Hepatic stellate cell (primary cell): Measurements from ENCODE around the gene CROCC.
A peak's percentile ranks its signal among the peaks of the same experiment; 100 is the strongest.
"Not testable (repeated sequence)": the region's sequence is repeated elsewhere in the genome, so short reads cannot be mapped to it uniquely, and the experiment has no call there.

ENCODE experiments used
- DNase-seq: peaks from one replicate; pipeline ENCODE4 v3.0.0; 2011; ENCODE audit warnings: low spot score

CROCC gene

DNA sequence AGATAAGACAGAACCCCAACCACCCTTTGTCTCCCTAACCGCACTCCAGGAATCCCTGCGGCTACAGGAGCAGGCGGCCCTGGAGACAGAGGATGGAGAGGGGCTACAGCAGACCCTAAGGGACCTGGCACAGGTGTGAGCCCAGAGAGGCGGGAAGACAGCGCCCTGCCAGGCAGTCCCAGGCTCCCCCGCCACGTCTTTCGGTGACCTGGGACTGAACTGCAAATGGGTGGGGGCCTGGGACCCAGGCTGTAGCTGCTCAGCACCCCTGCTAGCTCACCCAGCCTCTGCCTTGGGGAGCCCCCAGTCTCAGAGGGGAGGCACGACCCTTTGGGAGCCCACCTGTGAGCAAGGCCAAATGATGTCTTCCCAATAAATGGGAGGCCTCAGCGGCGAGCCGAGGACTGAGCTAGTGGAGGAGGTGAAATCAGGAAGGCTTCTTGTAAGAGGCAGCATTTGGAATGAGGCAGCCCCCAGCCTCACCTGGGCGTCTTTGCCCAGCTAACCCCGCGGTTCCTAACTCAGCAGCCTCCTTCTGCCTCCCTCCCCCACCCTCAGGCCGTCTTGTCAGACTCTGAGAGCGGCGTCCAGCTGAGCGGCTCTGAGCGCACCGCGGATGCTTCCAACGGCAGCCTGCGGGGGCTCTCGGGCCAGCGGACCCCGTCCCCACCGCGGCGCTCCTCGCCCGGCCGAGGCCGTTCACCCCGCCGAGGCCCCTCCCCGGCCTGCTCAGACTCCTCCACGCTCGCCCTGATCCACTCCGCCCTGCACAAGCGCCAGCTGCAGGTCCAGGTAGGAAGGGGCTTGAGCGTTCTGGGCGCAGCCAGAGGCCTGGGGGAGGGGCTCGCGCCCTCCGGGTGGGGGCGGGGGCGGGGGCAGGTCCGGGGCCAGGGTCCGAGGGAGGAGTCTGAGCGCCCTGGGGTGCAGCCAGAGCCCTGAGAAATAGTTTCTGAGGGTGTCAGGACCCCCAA, 16.9 kb downstream of the CROCC start:
- no peak for DNase-seq

DNA sequence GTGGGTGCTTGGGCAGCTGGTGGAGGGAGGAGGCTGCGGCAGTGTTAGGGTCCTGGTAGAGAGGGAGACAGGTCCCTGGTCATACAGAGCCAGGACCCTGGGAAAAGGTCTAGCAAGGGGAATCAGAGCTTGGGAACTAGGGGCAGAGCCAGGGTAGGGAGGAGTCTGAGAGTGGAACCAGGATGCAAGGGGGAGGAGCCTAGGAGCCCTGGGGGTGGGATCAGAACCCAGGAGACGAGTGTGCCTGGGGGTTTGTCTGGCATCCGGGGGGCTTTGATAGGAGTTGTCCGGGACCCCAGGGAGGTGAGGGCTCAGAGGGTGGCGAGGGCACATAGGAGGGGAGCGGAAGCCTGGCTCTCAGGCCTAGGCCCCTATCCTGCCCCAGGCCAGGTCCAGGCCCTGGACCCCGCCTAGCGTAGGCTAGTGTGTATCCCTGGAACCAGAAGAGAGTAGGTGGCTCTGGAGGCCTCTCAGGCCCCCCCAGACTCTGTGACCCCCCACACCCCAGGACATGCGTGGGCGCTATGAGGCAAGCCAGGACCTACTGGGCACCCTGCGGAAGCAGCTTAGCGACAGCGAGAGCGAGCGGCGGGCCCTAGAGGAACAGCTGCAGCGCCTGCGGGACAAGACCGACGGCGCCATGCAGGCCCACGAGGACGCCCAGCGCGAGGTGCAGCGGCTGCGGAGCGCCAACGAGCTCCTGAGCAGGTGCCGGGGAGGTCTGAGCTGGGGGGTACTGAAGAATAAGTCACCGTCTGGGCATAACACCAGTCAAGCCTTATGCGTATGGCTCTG, 17.9 kb downstream of the CROCC start:
- DNase-seq = not testable (repeated sequence)

DNA sequence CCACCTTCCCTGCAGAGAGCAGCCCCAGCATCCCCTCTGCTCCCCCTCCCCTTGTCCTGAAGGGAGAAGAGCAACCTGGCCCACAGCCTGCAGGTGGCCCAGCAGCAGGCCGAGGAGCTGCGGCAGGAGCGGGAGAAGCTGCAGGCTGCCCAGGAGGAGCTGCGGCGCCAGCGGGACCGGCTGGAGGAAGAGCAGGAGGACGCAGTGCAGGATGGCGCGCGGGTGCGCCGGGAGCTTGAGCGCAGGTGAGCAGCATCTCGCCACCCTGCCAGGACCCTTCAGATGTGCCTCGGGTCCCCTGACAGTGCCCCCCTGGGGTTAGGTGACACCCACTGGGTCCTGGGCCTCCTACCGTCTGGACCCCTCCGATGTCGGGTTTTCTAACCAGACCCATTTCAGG, 22.3 kb downstream of the CROCC start:
- DNase-seq = no peak

DNA sequence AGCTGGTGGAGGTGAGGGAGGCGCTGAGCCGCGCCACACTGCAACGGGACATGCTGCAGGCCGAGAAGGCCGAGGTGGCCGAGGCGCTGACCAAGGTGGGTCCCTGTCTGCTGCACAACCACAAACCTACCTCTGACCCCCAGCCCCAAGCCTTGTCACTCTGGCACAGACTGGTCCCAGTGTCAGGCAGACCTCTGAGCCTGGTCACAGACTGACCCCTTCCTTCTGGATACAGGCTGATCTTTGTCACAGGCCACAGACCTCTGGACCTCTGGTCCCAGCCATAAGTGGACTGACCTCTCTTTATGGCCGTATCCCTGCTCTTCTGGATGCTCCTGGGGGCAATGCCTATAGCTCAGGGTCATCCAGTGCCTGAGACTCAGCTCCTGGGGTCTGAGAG, 23.8 kb downstream of the CROCC start:
- DNase-seq = not testable (repeated sequence)

DNA sequence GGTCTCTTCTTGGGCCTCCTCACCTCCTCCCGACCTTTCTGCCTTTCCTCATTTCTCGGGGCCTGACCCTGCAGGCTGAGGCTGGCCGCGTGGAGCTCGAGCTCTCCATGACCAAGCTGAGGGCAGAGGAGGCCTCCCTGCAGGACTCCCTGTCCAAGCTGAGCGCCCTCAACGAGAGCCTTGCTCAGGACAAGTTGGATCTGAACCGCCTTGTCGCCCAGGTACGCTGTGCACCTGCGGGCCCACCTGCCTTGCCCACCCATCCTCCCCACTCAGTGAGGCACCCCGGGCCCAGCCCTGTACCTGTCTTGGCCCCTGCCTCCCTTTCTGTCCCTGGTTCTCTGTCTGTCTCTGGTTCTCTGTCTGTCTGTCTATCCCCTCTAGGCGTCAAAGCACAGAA, 24.5 kb downstream of the CROCC start:
- DNase-seq = not testable (repeated sequence)

DNA sequence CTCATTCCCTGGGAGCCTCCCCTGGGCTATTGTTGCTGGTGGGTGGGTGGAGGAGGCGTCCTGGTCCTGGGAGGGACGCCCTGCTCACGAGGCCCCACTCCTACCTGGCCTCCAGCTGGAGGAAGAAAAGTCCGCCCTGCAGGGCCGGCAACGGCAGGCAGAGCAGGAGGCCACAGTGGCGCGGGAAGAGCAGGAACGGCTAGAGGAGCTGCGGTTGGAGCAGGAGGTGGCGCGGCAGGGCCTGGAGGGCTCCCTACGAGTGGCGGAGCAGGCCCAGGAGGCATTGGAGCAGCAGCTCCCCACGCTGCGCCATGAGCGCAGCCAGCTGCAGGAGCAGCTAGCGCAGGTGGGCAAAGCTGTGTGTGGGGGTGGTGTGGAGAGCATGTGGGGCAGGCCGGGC, 24.9 kb downstream of the CROCC start:
- no peak for DNase-seq

DNA sequence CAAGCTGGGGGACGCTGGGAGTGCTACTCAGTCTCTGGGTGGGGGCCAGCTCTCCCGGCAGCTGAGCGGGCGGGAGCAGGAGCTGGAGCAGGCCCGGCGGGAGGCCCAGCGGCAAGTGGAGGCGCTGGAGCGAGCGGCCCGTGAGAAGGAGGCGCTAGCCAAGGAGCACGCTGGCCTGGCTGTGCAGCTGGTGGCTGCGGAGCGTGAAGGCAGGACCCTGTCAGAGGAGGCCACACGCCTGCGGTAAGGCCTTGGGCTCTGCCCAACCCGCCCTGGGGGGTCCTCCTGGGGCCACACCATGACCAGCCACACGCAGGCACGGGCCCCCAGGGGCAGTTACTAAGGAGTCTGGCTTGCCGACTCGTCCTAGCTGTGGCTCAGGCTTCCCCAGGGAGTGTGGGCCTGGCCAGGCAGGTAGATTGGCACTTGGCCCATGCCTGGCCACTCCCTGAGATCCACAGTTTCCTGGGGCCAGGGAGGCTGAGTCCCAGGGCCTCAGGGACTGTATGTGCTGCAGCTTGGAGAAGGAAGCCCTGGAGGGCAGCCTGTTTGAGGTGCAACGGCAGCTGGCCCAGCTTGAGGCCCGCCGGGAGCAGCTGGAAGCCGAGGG, 26.7 kb downstream of the CROCC start:
- DNase-seq = not testable (repeated sequence)

DNA sequence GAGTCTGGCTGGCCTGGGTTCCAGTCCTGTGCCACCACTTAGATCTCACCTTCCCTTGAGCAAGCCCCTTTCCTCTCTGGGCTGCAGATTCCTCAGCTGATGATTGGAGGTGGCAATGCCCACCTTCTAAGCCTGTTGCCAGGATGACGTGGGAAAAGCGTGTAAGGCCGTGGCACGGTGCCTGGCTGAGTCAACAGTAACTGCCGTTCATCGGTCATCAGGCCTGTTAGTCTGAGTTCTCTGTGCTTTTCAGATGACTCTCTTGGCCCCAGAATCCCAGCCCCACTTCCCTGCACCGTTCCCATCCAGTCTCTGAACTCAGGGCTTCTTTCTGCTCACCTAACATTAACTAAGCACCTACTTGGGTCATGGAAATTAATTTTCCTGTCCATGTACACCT, 27.3 kb downstream of the CROCC start:
- not testable (repeated sequence) for DNase-seq

DNA sequence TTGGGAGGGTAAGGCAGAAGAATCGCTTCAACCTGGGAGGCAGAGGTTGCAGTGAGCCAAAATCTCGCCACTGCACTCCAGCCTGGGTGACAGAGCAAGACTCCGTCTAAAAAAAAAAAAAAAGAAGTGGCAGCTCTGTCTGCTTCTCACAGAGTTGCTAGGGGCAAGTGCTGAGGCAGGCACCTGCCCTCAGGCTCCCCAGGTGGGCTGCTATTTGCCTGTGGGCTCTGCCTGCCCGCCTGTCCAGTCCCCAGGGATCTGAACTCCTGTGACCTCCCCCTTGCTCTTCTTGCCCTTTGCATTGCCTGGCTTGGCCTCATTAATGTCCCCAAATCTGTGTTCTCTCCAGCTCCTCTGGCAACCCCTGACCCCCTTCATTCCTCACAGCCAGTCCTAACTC, 30.6 kb downstream of the CROCC start:
- not testable (repeated sequence) for DNase-seq

DNA sequence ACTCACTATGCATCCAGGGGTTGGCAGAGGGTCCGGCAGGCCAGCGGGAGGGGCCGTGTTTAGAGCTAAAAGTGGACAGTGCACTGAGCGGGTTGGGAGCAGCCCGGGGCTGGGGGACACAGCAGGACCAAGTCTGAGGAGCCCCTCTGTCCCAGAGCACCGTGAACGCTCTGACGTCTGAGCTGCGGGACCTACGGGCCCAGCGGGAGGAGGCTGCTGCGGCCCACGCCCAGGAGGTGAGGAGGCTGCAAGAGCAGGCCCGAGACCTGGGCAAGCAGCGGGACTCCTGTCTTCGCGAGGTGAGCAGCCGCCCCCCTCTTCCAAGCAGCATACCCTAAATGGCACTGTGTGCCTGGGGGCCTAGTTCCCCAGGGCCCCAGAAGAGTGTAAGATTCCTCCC, 32.8 kb downstream of the CROCC start:
- DNase-seq = no peak

DNA sequence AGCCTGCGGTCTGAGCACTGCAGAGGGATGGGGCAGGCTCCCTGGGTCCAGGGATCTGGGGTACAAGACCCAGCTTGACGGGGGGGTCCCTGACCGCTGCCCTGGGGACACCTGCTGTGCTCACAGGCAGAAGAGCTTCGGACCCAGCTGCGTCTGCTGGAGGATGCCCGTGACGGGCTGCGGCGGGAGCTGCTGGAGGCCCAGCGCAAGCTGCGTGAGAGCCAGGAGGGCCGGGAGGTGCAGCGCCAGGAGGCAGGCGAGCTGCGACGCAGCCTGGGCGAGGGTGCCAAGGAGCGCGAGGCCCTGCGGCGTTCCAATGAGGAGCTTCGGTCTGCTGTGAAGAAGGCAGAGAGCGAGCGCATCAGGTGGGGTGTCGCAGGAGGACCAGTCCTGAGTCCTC, 33.5 kb downstream of the CROCC start:
- DNase-seq = no peak

DNA sequence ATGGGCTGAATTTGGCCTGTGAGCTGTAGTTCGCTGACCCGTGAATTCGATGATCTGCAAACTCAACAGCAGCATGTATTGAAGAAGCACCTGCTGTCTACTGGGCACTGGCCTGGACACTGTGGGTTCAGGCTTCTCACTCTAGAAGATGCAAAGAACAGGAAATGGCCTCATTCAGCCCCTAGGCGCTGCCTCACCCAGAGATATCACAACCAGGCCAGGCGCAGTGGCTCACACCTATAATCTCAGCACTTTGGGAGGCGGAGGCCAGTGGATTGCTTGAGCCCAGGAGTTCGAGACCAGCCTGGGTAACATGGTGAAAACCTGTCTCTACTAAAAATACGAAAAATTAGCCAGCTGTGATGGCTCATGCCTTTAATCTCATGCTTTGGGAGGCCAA, 35.0 kb downstream of the CROCC start:
- DNase-seq = no peak

DNA sequence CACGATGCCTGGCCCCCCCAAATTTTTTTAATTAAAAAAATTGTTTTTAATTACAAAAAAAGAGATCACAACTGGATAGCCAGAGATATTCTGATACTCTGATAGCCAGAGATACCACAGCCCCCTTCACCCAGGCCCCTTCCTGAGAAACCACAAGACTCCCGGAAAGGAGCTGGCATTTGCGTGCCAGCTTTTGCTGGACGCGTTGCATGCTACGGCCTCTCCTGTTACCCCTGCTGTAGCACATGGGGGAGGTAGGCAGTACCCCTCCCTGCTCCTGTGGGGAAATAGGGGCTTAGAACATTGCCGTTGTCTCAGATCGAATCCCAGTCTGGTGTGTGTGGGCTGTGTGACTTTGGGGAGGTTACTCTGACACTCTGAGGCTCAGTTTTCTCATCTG, 36.0 kb downstream of the CROCC start:
- no peak for DNase-seq

DNA sequence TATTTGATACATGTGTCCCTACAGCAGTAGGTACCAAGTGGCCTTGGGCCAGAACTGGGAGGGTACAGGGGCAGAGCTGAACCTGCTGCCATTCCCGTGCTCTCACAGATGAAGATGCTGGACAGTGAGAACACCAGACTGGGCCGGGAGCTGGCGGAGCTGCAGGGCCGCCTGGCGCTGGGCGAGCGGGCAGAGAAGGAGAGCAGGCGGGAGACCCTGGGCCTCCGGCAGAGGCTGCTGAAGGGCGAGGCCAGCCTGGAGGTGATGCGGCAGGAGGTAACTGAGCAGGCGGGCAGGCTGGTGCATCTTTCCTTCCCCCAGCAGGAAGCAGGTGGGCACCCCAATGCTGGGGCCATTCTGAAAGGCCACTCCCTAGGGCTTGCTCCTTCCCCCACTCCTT, 36.7 kb downstream of the CROCC start:
- DNase-seq = no peak

DNA sequence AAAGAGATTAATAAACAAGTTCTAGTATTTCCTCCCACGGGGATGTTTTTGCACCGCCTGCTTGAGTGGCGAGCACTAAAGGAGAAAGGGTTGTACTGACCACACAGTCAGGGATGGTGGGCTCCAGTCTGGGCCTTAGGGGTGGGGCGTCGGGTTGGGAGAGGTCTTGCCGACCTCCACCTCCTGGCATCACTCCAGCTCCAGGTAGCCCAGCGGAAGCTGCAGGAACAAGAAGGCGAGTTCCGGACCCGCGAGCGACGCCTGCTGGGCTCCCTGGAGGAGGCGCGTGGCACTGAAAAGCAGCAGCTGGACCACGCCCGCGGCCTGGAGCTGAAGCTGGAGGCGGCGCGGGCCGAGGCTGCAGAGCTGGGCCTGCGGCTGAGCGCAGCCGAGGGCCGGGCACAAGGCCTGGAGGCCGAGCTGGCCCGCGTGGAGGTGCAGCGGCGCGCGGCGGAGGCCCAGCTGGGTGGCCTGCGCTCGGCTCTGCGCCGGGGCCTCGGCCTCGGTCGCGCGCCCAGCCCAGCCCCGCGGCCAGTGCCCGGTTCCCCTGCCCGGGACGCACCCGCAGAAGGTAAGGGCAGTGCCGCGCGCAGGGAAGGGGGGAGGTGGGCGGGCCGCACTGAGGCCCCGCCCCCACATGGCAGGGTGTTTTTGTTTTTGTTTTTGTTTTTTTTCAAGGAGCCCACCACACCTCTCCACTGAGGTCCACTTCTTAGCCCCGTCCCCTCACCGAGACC, 39.0 kb downstream of the CROCC start:
- DNase-seq = peak; percentile 74

DNA sequence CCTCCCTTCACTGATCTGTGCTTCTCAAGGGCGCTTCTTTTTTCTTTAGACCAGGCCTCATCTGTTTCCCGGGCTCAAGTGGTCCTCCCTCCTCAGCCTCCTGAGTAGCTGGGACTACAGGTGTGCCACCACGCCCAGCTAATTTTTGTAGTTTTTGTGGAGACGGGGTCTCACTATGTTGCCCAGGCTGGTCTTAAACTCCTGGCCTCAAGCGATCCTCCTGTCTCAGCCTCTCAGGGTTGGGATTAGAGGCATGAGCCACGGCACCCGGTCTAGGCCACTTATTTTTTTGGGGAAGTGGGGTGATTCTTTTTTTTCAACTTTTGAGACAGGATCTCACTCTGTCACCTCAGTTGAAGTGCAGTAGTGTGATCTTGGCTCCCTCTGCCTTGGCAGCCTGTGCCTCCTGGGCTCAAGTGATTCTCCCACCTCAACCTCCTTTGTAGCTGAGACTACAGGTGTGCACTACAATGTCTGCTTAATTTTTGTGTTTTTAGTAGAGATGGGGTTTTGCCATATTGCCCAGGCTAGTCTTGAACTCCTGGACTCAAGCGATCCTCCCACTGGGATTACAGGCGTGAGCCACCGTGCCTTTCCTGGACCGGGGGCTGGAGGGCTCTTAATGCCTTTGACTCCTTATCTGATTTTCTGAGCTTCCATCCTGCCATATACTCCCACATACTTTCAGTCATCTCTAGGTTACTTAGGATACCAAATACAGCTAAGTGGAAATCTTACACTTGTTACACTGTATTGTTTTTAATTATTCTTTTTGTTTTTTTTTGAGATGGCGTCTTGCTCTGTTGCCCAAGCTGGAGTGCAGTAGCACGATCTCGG, 39.8 kb downstream of the CROCC start:
- DNase-seq = no peak

DNA sequence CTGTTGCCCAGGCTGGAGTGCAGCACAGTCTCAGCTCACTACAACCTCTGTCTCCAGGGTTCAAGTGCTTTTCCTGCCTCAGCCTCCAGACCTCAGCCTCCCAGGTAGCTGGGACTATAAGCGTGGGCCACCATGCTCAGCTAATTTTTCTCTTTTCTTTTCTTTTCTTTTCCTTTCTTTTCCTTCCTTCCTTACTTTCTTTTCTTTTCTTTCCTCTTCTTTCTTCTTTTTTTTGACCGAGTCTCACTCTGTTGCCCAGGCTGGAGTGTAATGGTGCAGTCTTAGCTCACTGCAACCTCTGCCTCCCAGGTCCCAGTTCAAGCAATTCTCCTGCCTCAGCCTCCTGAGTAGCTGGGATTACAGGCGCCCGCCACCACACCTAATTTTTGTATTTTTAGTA, 42.4 kb downstream of the CROCC start:
- DNase-seq = not testable (repeated sequence)

DNA sequence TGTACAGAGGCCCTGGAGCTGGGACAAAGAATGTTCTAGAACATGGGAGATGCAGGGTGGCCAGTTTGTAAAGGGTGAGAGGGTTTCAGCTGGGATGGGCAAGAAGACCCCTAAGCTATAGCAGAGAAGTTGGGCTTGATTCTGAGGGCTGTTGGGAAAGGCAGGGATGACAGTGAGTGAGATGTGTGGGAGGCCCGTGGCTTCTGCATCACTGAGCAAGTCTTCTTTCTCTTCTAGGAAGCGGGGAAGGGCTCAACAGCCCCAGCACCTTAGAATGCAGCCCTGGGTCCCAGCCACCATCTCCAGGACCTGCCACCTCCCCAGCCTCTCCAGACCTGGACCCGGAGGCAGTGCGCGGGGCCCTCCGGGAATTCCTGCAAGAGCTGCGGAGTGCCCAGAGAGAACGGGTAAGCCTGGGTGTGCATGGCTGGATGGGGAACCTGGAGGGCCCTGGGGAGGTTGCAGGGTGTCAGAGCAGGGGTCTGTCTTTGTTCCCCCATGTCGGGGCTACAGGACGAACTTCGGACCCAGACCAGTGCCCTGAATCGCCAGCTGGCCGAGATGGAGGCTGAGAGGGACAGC, 43.8 kb downstream of the CROCC start:
- no peak for DNase-seq

DNA sequence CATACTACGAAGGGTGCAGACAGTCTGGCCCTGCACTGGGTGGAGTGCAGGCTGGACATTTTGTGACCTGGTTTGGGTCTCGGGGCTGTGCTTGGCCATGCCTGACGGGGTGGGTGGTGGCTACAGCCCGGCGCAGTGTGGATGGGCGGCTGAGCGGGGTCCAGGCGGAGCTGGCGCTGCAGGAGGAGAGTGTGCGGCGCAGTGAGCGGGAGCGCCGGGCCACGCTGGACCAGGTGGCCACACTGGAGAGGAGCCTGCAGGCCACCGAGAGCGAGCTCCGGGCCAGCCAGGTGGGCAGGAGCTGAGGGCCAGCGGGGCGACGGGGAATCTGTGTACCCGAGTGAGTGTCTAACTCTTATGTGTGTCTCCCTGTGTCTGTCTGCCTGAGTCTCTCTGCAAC, 44.6 kb downstream of the CROCC start:
- DNase-seq = no peak

DNA sequence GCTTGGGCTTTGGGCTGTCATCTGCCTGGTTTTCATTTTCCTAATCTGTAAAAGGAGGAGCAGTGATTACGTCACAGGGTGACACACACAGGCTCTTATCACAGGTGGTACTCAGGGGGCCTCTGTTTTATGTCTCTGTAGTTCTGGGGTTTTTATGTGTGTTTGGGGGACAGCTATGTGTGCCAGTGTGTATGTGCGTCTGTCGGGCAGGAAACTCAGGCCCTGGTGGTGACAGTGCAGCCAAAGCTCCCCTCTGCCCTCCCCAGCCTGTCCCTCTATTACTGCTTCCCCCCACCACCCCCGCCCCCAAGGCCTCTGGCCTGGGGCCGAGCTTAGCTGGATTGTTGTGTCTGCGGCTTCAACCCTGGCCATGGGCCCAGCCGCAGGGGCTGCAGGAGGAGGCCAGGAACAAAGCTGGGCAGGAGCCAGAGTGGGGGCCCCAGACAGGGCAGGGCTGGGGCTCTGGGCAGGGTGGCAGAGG, 45.4 kb downstream of the CROCC start:
- DNase-seq = no peak

DNA sequence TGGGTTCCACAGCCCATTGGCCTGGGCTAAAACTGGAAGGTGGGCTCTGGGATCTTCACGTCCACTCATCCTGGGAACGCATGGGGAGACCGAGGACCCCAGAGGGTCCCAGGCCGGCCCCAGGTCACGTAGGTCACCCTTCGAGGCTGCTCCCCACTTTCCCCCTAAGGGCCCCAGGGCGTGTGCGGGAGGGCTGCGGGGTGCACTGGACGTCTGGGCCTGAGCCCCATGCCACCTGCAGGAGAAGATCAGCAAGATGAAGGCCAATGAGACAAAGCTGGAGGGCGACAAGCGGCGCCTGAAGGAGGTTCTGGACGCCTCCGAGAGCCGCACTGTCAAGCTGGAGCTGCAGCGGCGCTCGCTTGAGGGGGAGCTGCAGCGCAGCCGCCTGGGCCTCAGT, 46.2 kb downstream of the CROCC start:
- DNase-seq = no peak
